Sigmoid colon (tissue), 7 donors: Measurements from ENCODE around the gene BAIAP3. TPM values are rescaled to one million over a fixed set of nuclear protein-coding genes. Genes with fewer than 3 reads are reported as not detected.
"Not testable (repeated sequence)": the region's sequence is repeated elsewhere in the genome, so short reads cannot be mapped to it uniquely, and the experiment has no call there.

Source experiments
- DNase-seq: peaks from one replicate; pipeline ENCODE4 v3.0.0-alpha.2; 2019
- H3K27ac ChIP-seq, 4 donors: fragments of 200-600 bp; sonication (generic); one replicate each; pipeline ENCODE4 v1.5.1; 2016 to 2019; ENCODE audit warnings: mild to moderate bottlenecking in 1 of 4
- H3K27me3 ChIP-seq, 3 donors: fragments of 200-600 bp; sonication (generic); one replicate each; pipeline ENCODE4 v1.5.1; 2019; ENCODE audit warnings: mild to moderate bottlenecking in 1 of 3
- H3K36me3 ChIP-seq, 4 donors: fragments of 200-600 bp; sonication (generic); one replicate each; pipeline ENCODE4 v1.5.1; 2016 to 2019
- H3K4me1 ChIP-seq, 4 donors: fragments of 200-600 bp; sonication (generic); one replicate each; pipeline ENCODE4 v1.5.1; 2017 to 2019
- H3K4me3 ChIP-seq, 4 donors: fragments of 200-600 bp; sonication (generic); one replicate each; pipeline ENCODE4 v1.5.1; 2017 to 2019; ENCODE audit warnings: mild to moderate bottlenecking in 2 of 4, moderate library complexity in 1 of 4
- H3K9me3 ChIP-seq, 4 donors: fragments of 200-600 bp in 3 of 4; sonication (generic) in 3 of 4; one replicate each; pipeline versions ENCODE4 v1.5.1 to v1.6.1; 2013 to 2019
- EP300 ChIP-seq, 4 donors: sonication (generic); formaldehyde crosslinking; IDR thresholded peaks; one replicate each; pipeline ENCODE4 v1.6.1; 2017; ENCODE audit warnings: antibody characterized with exemption in 4 of 4
- POLR2A ChIP-seq, 2 donors: fragments of 450-650 bp; IDR thresholded peaks; one replicate each; pipeline ENCODE4 v1.6.1; 2016; ENCODE audit warnings: antibody characterized with exemption in 2 of 2, mild to moderate bottlenecking in 2 of 2, moderate library complexity in 2 of 2
- POLR2AphosphoS5 ChIP-seq, 4 donors: sonication (generic); formaldehyde crosslinking; IDR thresholded peaks; one replicate each; pipeline ENCODE4 v1.6.1; 2017; ENCODE audit warnings: antibody characterized with exemption in 4 of 4
- WGBS, 2 donors: extraction: QIAGEN DNeasy Blood & Tissue Kit; methylation state at CpG; one replicate each; pipeline ENCODE4 v1.1.7; 2013; 5-methylcytosine and 5-hydroxymethylcytosine counted together
- intact Hi-C: fragments of 100-400 bp; cut with DNase I; formaldehyde crosslinking; loops from one replicate; pipeline ENCODE4 v1.15.1; 2023
- polyA plus RNA-seq, 3 donors: library from polyadenylated mRNA; stranded (reverse); fragments of 200-250 nt; gene quantifications; one replicate each; pipeline ENCODE4 v1.2.3, GENCODE V29; 2013
- total RNA-seq, 4 donors: library from RNA; depleted of rRNA; stranded (reverse); fragments of >200 nt; gene quantifications; one replicate each; pipeline ENCODE4 v1.1.0, GENCODE V29; 2016
- TF ChIP-seq, protein P1 (sequence below), 4 experiments: fragments of 450-650 bp in 3 of 4; fragments of 200-600 bp in 1 of 4; IDR thresholded peaks; one replicate each; pipeline ENCODE4 v1.5.1; 2016 to 2019; ENCODE audit warnings: antibody characterized with exemption in 4 of 4, mild to moderate bottlenecking in 3 of 4, moderate library complexity in 2 of 4
- donor health status: healthy with polysubstance abuse.
- donor health status: Bipolar disorder and iron deficiency.
- donor health status: healthy.

BAIAP3 gene
- total and polyA plus RNA-seq, 7 donors, result 0.60 to 5.5 (median 1.7) TPM; not detected in 1

DNA sequence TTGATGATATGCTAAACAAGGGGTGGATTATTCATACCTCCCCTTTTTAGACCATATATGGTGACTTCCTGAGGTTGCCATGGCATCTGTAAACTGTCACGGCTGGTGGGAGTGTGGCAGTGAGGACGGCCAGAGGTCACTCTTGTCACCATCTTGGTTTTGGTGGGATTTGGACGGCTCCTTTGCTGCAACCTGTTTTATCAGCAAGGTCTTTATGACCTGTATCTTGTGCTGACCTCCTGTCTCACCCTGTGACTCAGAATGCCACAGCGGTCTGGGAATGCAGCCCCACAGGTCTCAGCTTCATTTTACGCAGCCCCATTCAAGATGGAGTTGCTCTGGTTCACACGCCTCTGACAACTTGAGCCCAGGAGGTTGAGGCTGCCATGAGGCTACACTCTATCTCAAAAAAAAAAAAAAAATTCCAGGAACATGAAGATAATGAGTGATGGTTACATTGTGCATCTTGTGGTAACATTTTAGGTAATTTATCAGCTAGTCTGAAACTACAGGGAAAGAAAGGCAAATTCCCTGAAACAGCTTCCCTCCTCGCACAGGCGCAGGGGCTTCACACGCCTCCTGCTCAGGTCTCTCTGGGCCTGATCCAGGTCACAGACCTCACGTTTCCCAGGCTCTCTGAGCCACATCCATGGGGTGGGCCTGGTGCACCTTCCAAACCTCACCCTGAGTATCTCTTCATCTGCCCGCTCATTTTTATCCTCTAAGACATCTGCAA is 39.4 kb upstream of the BAIAP3 start:
- TF ChIP-seq, protein P1, sequence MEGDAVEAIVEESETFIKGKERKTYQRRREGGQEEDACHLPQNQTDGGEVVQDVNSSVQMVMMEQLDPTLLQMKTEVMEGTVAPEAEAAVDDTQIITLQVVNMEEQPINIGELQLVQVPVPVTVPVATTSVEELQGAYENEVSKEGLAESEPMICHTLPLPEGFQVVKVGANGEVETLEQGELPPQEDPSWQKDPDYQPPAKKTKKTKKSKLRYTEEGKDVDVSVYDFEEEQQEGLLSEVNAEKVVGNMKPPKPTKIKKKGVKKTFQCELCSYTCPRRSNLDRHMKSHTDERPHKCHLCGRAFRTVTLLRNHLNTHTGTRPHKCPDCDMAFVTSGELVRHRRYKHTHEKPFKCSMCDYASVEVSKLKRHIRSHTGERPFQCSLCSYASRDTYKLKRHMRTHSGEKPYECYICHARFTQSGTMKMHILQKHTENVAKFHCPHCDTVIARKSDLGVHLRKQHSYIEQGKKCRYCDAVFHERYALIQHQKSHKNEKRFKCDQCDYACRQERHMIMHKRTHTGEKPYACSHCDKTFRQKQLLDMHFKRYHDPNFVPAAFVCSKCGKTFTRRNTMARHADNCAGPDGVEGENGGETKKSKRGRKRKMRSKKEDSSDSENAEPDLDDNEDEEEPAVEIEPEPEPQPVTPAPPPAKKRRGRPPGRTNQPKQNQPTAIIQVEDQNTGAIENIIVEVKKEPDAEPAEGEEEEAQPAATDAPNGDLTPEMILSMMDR (IDR thresholded peaks at IDR 0.05), result no peak
- TF ChIP-seq POLR2AphosphoS5 (IDR thresholded peaks at IDR 0.05), result no peak
- TF ChIP-seq EP300 (IDR thresholded peaks at IDR 0.05), result no peak
- TF ChIP-seq POLR2A (IDR thresholded peaks at IDR 0.05), result no peak
- Histone ChIP-seq H3K36me3 (no peaks in the 10 kb centered on the region), H3K9me3 (no peaks in the 10 kb centered on the region), H3K4me1 (peaks cover 0 to 9% (median 0%) of the 10 kb centered on the region in 4 donors), H3K4me3 (no peak overlapping the region), H3K27me3 (peaks cover 12 to 41% (median 40%) of the 10 kb centered on the region in 3 donors), H3K27ac (no peak overlapping the region)
- intact Hi-C loops, result no loop called here
- no peak for DNase-seq
- 80 to 85% methylated on average over 11 of the region's 11 CpGs for WGBS, 2 donors

DNA sequence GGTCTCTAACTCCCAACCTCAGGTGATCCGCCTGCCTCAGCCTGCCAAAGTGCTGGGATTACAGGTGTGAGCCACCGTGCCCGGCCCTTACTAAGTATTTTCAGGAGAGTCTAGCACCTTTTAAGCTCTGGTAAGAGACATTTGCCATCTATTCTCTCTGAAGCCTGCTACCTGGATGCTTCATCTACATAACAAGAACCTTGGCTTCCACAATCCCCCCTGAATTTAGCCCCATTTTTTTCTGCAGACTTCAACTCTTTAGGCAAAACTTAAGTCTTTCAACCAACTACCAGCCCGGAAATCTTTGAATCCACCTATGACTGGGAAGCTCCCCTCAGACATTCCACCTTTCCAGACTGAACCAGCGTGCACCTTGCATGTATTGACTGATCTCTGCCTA is 38.0 kb upstream of the BAIAP3 start:
- H3K4me1 ChIP-seq, result peaks cover 0 to 9% (median 0%) of the 10 kb centered on the region in 4 donors
- no peaks in the 10 kb centered on the region for H3K36me3 ChIP-seq
- intact Hi-C loops, result no loop called here
- DNase-seq, result no peak
- WGBS, 2 donors, result 75 to 85% methylated on average over 5 of the region's 5 CpGs
- H3K9me3 ChIP-seq, result no peaks in the 10 kb centered on the region
- no peak overlapping the region for H3K4me3 ChIP-seq
- TF ChIP-seq, protein P1 (IDR thresholded peaks at IDR 0.05), result no peak
- TF ChIP-seq POLR2AphosphoS5 (IDR thresholded peaks at IDR 0.05) (no peak), EP300 (IDR thresholded peaks at IDR 0.05) (no peak), POLR2A (IDR thresholded peaks at IDR 0.05) (no peak)
- H3K27me3 ChIP-seq, result peaks cover 12 to 41% (median 39%) of the 10 kb centered on the region in 3 donors
- H3K27ac ChIP-seq, result no peak overlapping the region

DNA sequence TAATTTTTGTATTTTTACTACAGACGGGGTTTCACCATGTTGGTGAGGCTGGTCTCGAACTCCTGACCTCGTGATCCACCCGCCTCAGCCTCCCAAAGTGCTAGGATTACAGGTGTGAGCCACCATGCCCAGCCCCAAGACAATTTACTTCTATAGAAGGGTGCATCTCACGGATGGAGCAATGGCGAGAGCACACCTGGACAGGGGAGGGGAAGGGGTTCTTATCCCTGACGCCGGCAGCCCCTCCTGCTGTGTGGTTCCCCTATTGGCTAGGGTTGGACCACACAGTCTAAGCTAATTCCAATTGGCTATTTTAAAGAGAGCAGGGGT is 36.8 kb upstream of the BAIAP3 start:
- H3K27ac ChIP-seq, intact Hi-C loops, H3K36me3 ChIP-seq, H3K4me3 ChIP-seq, DNase-seq, H3K9me3 ChIP-seq: not testable (repeated sequence)
- Histone ChIP-seq H3K27me3 (peaks cover 18 to 41% (median 39%) of the 10 kb centered on the region in 3 donors), H3K4me1 (peaks cover 0 to 15% (median 8%) of the 10 kb centered on the region in 4 donors)
- 81 to 82% methylated on average over 8 of the region's 8 CpGs for WGBS, 2 donors

DNA sequence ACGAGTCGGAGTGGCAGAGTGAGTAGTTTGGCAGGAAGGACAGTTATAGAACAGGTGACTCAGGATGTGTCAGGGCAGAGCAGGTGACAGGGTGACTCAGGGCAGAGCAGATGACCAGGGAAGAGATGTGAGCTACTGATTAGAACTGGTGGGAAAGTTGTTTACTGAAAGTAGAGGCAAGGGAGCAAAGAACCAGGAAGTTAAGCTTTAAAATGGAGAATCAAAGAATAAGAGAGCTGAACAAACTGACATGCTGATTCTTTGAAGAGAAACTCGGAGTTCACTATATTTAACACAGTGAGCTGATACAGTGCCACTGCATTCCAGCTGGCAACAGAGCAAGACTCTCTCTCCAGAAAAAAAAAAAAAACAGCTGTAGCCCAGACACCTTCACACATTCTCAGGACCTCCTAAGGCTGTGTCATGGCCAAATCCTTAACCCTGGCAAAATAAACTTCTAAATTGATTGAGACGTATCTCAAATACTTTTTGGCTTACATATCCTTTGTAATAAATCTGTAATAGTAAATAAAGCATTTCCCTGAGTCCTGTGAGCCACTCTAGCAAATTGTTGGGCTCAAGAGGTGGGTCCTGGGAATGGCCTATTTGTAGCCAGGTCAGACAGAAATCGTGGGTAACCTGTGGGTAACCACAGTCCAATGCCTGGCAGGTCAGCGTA is 36.3 kb upstream of the BAIAP3 start:
- no peak overlapping the region for H3K4me3 ChIP-seq
- intact Hi-C loops, result no loop called here
- H3K9me3 ChIP-seq, result no peaks in the 10 kb centered on the region
- WGBS, 2 donors, result 29 to 44% methylated on average over 6 of the region's 6 CpGs
- no peak overlapping the region for H3K27ac ChIP-seq
- no peaks in the 10 kb centered on the region for H3K36me3 ChIP-seq
- TF ChIP-seq POLR2AphosphoS5 (IDR thresholded peaks at IDR 0.05) (no peak), EP300 (IDR thresholded peaks at IDR 0.05) (no peak), POLR2A (IDR thresholded peaks at IDR 0.05) (no peak)
- TF ChIP-seq, protein P1 (IDR thresholded peaks at IDR 0.05), result no peak
- no peak for DNase-seq
- H3K27me3 ChIP-seq, result peaks cover 18 to 42% (median 41%) of the 10 kb centered on the region in 3 donors
- H3K4me1 ChIP-seq, result peaks cover 0 to 15% (median 8%) of the 10 kb centered on the region in 4 donors

DNA sequence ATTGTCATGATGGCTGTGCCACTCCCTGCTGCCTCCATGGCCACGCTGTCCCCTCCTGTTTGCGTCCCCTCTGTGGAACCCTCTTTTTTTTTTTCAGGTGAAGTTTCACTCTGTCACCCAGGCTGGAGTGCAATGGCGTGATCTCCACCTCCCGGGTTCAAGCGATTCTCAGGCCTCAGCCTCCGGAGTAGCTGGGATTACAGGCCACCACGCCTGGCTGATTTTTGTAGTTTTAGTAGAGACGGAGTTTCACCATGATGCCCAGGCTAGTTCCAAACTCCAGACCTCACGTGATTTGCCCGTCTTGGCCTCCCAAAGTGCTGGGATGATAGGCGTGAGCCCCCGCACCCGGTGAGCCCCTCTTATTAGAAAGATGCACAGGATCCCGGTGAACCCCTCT is 35.0 kb upstream of the BAIAP3 start:
- TF ChIP-seq EP300 (IDR thresholded peaks at IDR 0.05) (no peak), POLR2AphosphoS5 (IDR thresholded peaks at IDR 0.05) (no peak), POLR2A (IDR thresholded peaks at IDR 0.05) (no peak)
- TF ChIP-seq, protein P1 (IDR thresholded peaks at IDR 0.05), result no peak
- no peaks in the 10 kb centered on the region for H3K9me3 ChIP-seq
- DNase-seq, result no peak
- WGBS, 2 donors, result 94 to 95% methylated on average over 14 of the region's 14 CpGs
- intact Hi-C loops, result no loop called here
- H3K27ac ChIP-seq, result no peak overlapping the region
- peaks cover 18 to 44% (median 42%) of the 10 kb centered on the region in 3 donors for H3K27me3 ChIP-seq
- H3K4me1 ChIP-seq, result peaks cover 0 to 15% (median 8%) of the 10 kb centered on the region in 4 donors
- no peak overlapping the region for H3K4me3 ChIP-seq
- H3K36me3 ChIP-seq, result no peaks in the 10 kb centered on the region
